GM12878 (cell line): ENCODE results near the gene DLG1. TPM values are rescaled to one million over a fixed set of nuclear protein-coding genes. Genes with fewer than 3 reads are reported as not detected.

Experiments
- ATAC-seq: fragments of 200-7000 bp; cut with Tn5 transposase; 3 replicates; pipeline ENCODE4 v1.9.1; 2020; ENCODE audit warnings: mild to moderate bottlenecking, moderate library complexity
- BruUV-seq: library from RNA; stranded (reverse); fragments of 400-500 nt; replicated peaks from 2 replicates; lab custom pipeline; 2021; lab: Mats Ljungman, UMichigan
- CTCF ChIA-PET: fragments of 300-600 bp; sonication (Branson Sonifier 250); formaldehyde crosslinking; extraction: SDS; loops from one replicate; lab custom pipeline; 2021; ENCODE audit warnings: inconsistent platforms; lab: Yijun Ruan, JAX
- POLR2A ChIA-PET: fragments of 350-600 bp; formaldehyde crosslinking; extraction: SDS; loops from one replicate; lab custom pipeline; 2021; ENCODE audit warnings: inconsistent platforms; lab: Charles Lee
- RAD21 ChIA-PET: fragments of 300-600 bp; sonication (Branson Sonifier 250); formaldehyde crosslinking; loops from one replicate; lab custom pipeline; 2023; ENCODE audit warnings: antibody characterized with exemption; ENCODE audit not compliant: unreplicated experiment; lab: Charles Lee
- SMC1A ChIA-PET: fragments of 300-600 bp; sonication (Branson Sonifier 250); formaldehyde crosslinking; loops from one replicate; lab custom pipeline; 2023; ENCODE audit not compliant: unreplicated experiment, uncharacterized antibody; lab: Charles Lee
- DNase-seq: peaks from one replicate; pipeline ENCODE4 v3.0.0-alpha.2; 2011; ENCODE audit warnings: low read depth, low spot score
- FAIRE-seq: peaks from 3 replicates; lab custom pipeline; 2011; peaks lifted over from hg19 to GRCh38; lab: Jason Lieb, UNC
- H2AFZ ChIP-seq: 2 replicates; pipeline ENCODE4 v1.6.0; 2011; ENCODE audit warnings: low read depth, low read length, control low read depth; ENCODE audit not compliant: control insufficient read depth
- H3K27ac ChIP-seq: 2 replicates; pipeline ENCODE4 v1.5.1; 2011; ENCODE audit warnings: control low read depth; ENCODE audit not compliant: control insufficient read depth, insufficient read depth
- H3K27me3 ChIP-seq, 2 experiments: replicated peaks in 1 of 2; 2 replicates each; pipeline versions ENCODE4 v1.6.0 to v1.6.1; 2011; ENCODE audit warnings: low read length in 1 of 2; ENCODE audit not compliant: control insufficient read depth in 2 of 2, insufficient read depth in 2 of 2
- H3K36me3 ChIP-seq, 2 experiments: 2 replicates each; pipeline ENCODE4 v1.5.1; 2011; ENCODE audit warnings: low read length in 1 of 2; ENCODE audit not compliant: control insufficient read depth in 2 of 2, insufficient read depth in 2 of 2
- H3K4me1 ChIP-seq: 2 replicates; pipeline ENCODE4 v1.6.1; 2011; ENCODE audit warnings: mild to moderate bottlenecking, low read length, moderate library complexity, mixed read lengths; ENCODE audit not compliant: control insufficient read depth, insufficient read depth
- H3K4me2 ChIP-seq: 2 replicates; pipeline ENCODE4 v1.6.0; 2011; ENCODE audit warnings: control low read depth; ENCODE audit not compliant: control insufficient read depth, insufficient read depth
- H3K4me3 ChIP-seq: fragments of 200-600 bp; sonication (generic); 2 replicates; pipeline ENCODE4 v1.5.1; 2016
- H3K79me2 ChIP-seq: 2 replicates; pipeline ENCODE4 v1.6.0; 2011; ENCODE audit warnings: low read length; ENCODE audit not compliant: control insufficient read depth, insufficient read depth
- H3K9ac ChIP-seq: 2 replicates; pipeline ENCODE4 v1.8.0; 2011; ENCODE audit warnings: low read length, control low read depth, mixed read lengths; ENCODE audit not compliant: control insufficient read depth, insufficient read depth
- H3K9me3 ChIP-seq: replicated peaks from 3 replicates; pipeline ENCODE4 v1.5.1; 2011; ENCODE audit warnings: mild to moderate bottlenecking, low read length; ENCODE audit not compliant: control insufficient read depth, insufficient read depth
- H4K20me1 ChIP-seq: 2 replicates; pipeline ENCODE4 v1.6.0; 2011; ENCODE audit not compliant: control insufficient read depth, insufficient read depth
- ATF2 ChIP-seq: IDR thresholded peaks from 2 replicates; pipeline ENCODE4 v1.6.1; 2012; ENCODE audit warnings: low read length, inconsistent platforms
- CBX5 ChIP-seq: sonication (generic); IDR thresholded peaks from 2 replicates; pipeline ENCODE4 v1.6.1; 2016; ENCODE audit warnings: low read depth, moderate library complexity, mild to moderate bottlenecking, inconsistent platforms
- IRF4 ChIP-seq: IDR thresholded peaks from 2 replicates; pipeline ENCODE4 v1.6.1; 2011; ENCODE audit warnings: low read depth, low read length
- NR2F1 ChIP-seq: fragments of 450-650 bp; conservative IDR thresholded peaks from 2 replicates; pipeline ENCODE4 v1.6.1; 2017; ENCODE audit warnings: mild to moderate bottlenecking
- RFX5 ChIP-seq: IDR thresholded peaks from 2 replicates; pipeline ENCODE4 v1.6.1; 2011; ENCODE audit warnings: low read depth, low read length, improper control_type of control experiment
- SMAD1 ChIP-seq: fragments of 450-650 bp; IDR thresholded peaks from 2 replicates; pipeline ENCODE4 v1.6.1; 2018; ENCODE audit warnings: mild to moderate bottlenecking, low read depth; ENCODE audit not compliant: partially characterized antibody
- SMC3 ChIP-seq: IDR thresholded peaks from 2 replicates; pipeline ENCODE4 v1.6.1; 2011; ENCODE audit warnings: low read length, improper control_type of control experiment, borderline replicate concordance
- USF2 ChIP-seq: IDR thresholded peaks from 2 replicates; pipeline ENCODE4 v1.6.1; 2011; ENCODE audit warnings: low read depth, low read length, improper control_type of control experiment, borderline replicate concordance
- YY1 ChIP-seq: IDR thresholded peaks from 2 replicates; pipeline ENCODE4 v1.6.1; 2011; ENCODE audit warnings: low read depth, mild to moderate bottlenecking, low read length
- WGBS: methylation state at CpG from one replicate; pipeline ENCODE4 v1.1.6; 2016; ENCODE audit warnings: low lambda C conversion rate; ENCODE audit not compliant: insufficient replicate concordance, insufficient coverage; ENCODE audit errors: missing lambda C conversion rate; 5-methylcytosine and 5-hydroxymethylcytosine counted together
- in situ Hi-C: fragments of 300-500 bp; cut with MboI; formaldehyde crosslinking; loops from 9 replicates; pipeline ENCODE4 v1.14.3; 2018; ENCODE audit warnings: mixed read lengths
- intact Hi-C: fragments of 100-400 bp; cut with micrococcal nuclease; formaldehyde crosslinking; loops from one replicate; pipeline ENCODE4 v1.14.2; 2022; ENCODE audit not compliant: unreplicated experiment
- polyA plus RNA-seq, 11 experiments: library from polyadenylated mRNA; depleted of rRNA in 4 of 11; unstranded in 6 of 11; stranded (reverse) in 5 of 11; fragments of >200 nt; fragmentation: Nextera tagmentation in 4 of 11; fragmentation: Illumina TruSeq in 1 of 11; extraction: Ambion mirVana in 4 of 11; extraction: Trizol in 1 of 11; gene quantifications; 1 replicate in 1 of 11; 2 replicates in 10 of 11; pipeline versions ENCODE4 v1.2.1 to v1.2.3, GENCODE V29; 2011 to 2016; ENCODE audit warnings: inconsistent platforms in 2 of 11, missing spikeins in 2 of 11, low read depth in 1 of 11
- total RNA-seq, 4 experiments: library from RNA; depleted of rRNA in 3 of 4; stranded (reverse); fragments of >200 nt in 3 of 4; fragmentation: Illumina TruSeq in 1 of 4; extraction: Trizol in 1 of 4; gene quantifications; 2 replicates each; pipeline versions ENCODE4 v1.2.1 to v1.2.3, GENCODE V29; 2013 to 2021
- TF ChIP-seq, protein P1 (sequence below): IDR thresholded peaks from 2 replicates; pipeline ENCODE4 v1.6.1; 2011; ENCODE audit warnings: borderline replicate concordance, low read depth, mild to moderate bottlenecking, moderate library complexity, mixed read lengths, low read length; ENCODE audit not compliant: insufficient read depth; ENCODE audit errors: extremely low read length

The DLG1 gene
- total and polyA plus RNA-seq, 10 of the 15 experiments (the other 5 are each of a cell fraction or from before 2014, with no cell fraction given), result 9.2 to 63.1 (median 40.1) TPM

- CTCF ChIA-PET, result interaction anchor here (0.9 to 2.0 kb wide), 4 partner anchors 21 to 73 kb away, joined by 3 to 9 read pairs (median 4); no protein-coding TSS in a partner anchor
- WGBS, result 100% methylated on average over 2 of the region's 2 CpGs
- no TSS peak for BruUV-seq
Measured at GRCh38 chr3:197283045-197283444, 15.4 kb downstream of the DLG1 start.

More at GRCh38 chr3:197283045-197283444, 15.4 kb downstream of the DLG1 start:
- TF ChIP-seq RFX5 (no peak), ATF2 (no peak), USF2 (no peak), SMAD1 (no peak), NR2F1 (no peak), YY1 (no peak), IRF4 (no peak), SMC3 (no peak), CBX5 (no peak)
- TF ChIP-seq, protein P1, sequence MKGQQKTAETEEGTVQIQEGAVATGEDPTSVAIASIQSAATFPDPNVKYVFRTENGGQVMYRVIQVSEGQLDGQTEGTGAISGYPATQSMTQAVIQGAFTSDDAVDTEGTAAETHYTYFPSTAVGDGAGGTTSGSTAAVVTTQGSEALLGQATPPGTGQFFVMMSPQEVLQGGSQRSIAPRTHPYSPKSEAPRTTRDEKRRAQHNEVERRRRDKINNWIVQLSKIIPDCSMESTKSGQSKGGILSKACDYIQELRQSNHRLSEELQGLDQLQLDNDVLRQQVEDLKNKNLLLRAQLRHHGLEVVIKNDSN, result no peak
- Histone ChIP-seq H3K27ac (no peak overlapping the region), H3K9ac (no peak overlapping the region), H3K4me1 (no peaks in the 10 kb centered on the region), H4K20me1 (no peaks in the 10 kb centered on the region), H3K27me3 (no peaks in the 10 kb centered on the region), H3K36me3 (peaks cover 3 to 11% of the 10 kb centered on the region in 2 experiments), H2AFZ (no peak overlapping the region), H3K79me2 (peaks cover 13% of the 10 kb centered on the region), H3K4me2 (no peak overlapping the region), H3K9me3 (no peaks in the 10 kb centered on the region; the same call in 1 of the 3 replicates), H3K4me3 (no peak overlapping the region)
- ChIA-PET POLR2A (no interaction called here), SMC1A (interaction anchor here (0.7 to 1.5 kb wide), 7 partner anchors 9 to 219 kb away, joined by 3 to 8 read pairs (median 3); no protein-coding TSS in a partner anchor), RAD21 (no interaction called here)
- ATAC-seq (no peak), FAIRE-seq (no peak), DNase-seq (no peak)
- intact Hi-C loops (no loop called here), in situ Hi-C loops (no loop called here)
